Stimulated activated naive B cell treated with anti-CD40 and anti-IgM and Interleukin-4, amounts not matched to agents 10 μg/mL and 1 μg/mL and 100 μg/mL, for 72 hours (primary cell): Measurements from ENCODE around the gene CSTPP1.
"Not testable (repeated sequence)": the region's sequence is repeated elsewhere in the genome, so short reads cannot be mapped to it uniquely, and the experiment has no call there.

Experiments used
- ATAC-seq, 2 donors: fragments of 150-1000 bp; cut with Tn5 transposase; replicated peaks; 2 replicates each; pipeline ENCODE4 v1.10.0; 2021; ENCODE audit warnings: moderate library complexity in 1 of 2
- DNase-seq: peaks from one replicate; pipeline ENCODE4 v3.0.0; 2021
- H3K27ac Mint-ChIP-seq: one replicate; pipeline ENCODE4 v1.8.0; 2022; ENCODE audit warnings: mild to moderate bottlenecking, mixed read lengths
- H3K27me3 Mint-ChIP-seq, 2 donors: one replicate each; pipeline ENCODE4 v1.8.0; 2022; ENCODE audit warnings: mixed read lengths in 2 of 2
- H3K36me3 Mint-ChIP-seq, 2 donors: one replicate each; pipeline ENCODE4 v1.8.0; 2022; ENCODE audit warnings: mixed read lengths in 2 of 2, mild to moderate bottlenecking in 1 of 2
- H3K4me1 Mint-ChIP-seq, 2 donors: one replicate each; pipeline ENCODE4 v1.8.0; 2022; ENCODE audit warnings: mixed read lengths in 2 of 2, mild to moderate bottlenecking in 1 of 2
- H3K4me3 Mint-ChIP-seq, 2 donors: one replicate each; pipeline ENCODE4 v1.8.0; 2022; ENCODE audit warnings: mild to moderate bottlenecking in 2 of 2, mixed read lengths in 2 of 2, moderate library complexity in 1 of 2
- H3K9me3 Mint-ChIP-seq, 2 donors: one replicate each; pipeline ENCODE4 v1.8.0; 2022; ENCODE audit warnings: mixed read lengths in 2 of 2, mild to moderate bottlenecking in 1 of 2

The CSTPP1 gene

DNA sequence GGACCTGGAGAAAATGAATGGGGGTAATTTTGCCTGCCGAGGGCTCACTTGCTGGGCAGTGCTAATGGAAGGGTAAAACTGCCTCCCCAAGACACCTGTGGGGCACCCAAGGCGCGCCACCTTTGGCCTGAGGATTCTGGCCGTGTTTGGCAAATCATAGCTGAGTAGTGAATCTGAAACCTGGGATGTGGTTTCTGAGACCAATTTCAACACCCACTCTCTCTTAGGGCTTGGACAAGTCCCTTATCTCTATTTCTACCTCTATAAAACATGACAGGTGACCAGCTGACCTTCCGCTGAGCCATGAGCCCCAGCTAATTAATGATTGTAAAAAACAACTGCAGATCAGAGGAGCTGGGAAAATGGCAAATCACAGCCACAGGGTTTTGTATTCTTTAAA, 251.2 kb downstream of the CSTPP1 start:
- Mint-ChIP-seq H3K4me1 (peaks cover 9 to 30% of the 10 kb centered on the region in 2 donors), H3K27me3 (peaks cover 11 to 29% of the 10 kb centered on the region in 2 donors), H3K9me3 (no peaks in the 10 kb centered on the region), H3K36me3 (peaks cover 4% of the 10 kb centered on the region in 2 donors), H3K27ac (no peak overlapping the region), H3K4me3 (peak overlapping the region in 1 of 2 donors; percentile 89)
- no peak for DNase-seq
- peak in 1 of 2 donors; percentile 14 for ATAC-seq

DNA sequence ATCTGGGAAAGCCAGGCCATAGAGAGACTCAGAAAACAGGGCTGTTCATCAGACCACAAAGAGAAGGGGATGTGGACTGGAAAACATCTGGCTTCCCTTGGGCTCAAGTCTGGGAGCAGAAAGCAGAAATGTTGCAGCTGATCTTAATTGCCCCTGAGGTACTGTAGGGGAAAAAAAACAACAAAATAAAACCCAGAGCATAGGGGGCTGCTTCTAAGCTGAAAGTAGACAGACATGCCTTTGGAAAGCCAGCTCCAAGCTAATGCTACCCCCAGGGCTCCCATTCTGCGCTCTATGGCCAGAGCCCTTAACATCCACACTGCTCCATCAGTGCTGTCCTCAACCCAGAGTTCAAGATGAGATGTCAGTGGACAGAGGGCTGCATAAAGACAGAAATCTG, 251.7 kb downstream of the CSTPP1 start:
- Mint-ChIP-seq H3K4me3 (no peak overlapping the region), H3K9me3 (no peaks in the 10 kb centered on the region), H3K27ac (no peak overlapping the region), H3K27me3 (peaks cover 10 to 28% of the 10 kb centered on the region in 2 donors), H3K4me1 (peaks cover 9 to 30% of the 10 kb centered on the region in 2 donors), H3K36me3 (peaks cover 4% of the 10 kb centered on the region in 2 donors)
- DNase-seq, result no peak
- no peak for ATAC-seq

DNA sequence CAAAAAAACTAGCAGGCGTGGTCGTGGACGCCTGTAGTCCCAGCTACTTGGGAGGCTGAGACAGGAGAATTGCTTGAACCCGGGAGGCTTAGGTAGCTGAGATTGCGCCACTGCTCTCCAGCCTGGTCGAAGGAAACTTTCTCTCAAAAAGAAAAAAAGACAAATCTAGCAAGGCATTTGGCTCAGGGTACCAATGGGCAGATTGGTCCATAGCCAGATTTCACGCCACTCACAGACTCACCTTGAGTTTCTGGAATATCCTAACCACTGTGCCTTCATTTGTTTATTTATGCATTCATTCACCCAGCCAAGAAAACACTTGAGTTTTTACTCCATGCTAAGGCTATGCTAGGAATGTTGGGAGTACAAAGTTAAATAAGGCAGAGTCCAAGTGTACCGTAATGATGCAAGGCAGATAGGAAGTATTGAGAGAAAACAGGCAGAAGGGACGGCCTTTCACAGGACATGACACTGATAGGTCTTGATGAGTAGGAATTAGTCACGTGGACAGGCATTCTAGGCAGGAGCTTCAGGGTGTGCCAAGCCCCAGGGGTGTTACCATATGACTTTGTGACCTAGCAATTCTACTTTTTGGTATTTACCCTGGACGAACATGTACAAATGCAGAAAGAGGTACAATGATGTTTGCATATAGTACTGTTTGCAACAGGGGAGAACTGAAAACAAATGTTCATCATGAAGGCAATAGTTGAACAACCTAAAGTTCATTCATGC, 252.7 kb downstream of the CSTPP1 start:
- peaks cover 3 to 18% of the 10 kb centered on the region in 2 donors for H3K27me3 Mint-ChIP-seq
- H3K36me3 Mint-ChIP-seq, result peaks cover 0 to under 1% of the 10 kb centered on the region in 2 donors
- DNase-seq (no peak), ATAC-seq (no peak)
- no peak overlapping the region for H3K27ac Mint-ChIP-seq
- H3K4me3 Mint-ChIP-seq, result no peak overlapping the region
- peaks cover 8 to 26% of the 10 kb centered on the region in 2 donors for H3K4me1 Mint-ChIP-seq
- no peaks in the 10 kb centered on the region for H3K9me3 Mint-ChIP-seq

GRCh38 chr11:47191137-47191536, 254.6 kb downstream of the CSTPP1 start:
- not testable (repeated sequence) for ATAC-seq, H3K4me3 Mint-ChIP-seq, DNase-seq, H3K27me3 Mint-ChIP-seq, H3K9me3 Mint-ChIP-seq, H3K27ac Mint-ChIP-seq, H3K36me3 Mint-ChIP-seq
- peaks cover 7 to 18% of the 10 kb centered on the region in 2 donors for H3K4me1 Mint-ChIP-seq

DNA sequence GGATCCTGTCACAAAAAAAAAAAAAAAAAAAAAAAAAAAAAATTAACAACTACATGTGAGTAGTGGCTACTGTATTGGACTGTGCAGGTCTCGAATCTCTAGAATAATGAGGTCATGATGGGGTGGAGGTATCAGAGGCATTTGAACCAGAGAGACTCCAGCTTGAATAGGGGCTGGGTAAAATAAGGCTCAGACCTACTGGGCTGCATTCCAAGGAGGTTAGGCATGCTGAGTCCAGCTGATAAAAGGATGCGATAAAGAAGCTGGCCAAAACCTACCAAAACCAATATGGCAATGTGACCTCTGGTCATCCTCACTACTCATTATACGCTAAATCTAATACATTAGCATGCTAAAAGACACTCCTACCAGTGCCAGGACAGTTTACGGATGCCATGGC, 255.6 kb downstream of the CSTPP1 start:
- peaks cover 0 to 2% of the 10 kb centered on the region in 2 donors for H3K36me3 Mint-ChIP-seq
- H3K9me3 Mint-ChIP-seq, result no peaks in the 10 kb centered on the region
- H3K27me3 Mint-ChIP-seq, result peaks cover 4% of the 10 kb centered on the region in 2 donors
- peaks cover 4 to 10% of the 10 kb centered on the region in 2 donors for H3K4me1 Mint-ChIP-seq
- no peak overlapping the region for H3K4me3 Mint-ChIP-seq
- DNase-seq (no peak), ATAC-seq (no peak)
- no peak overlapping the region for H3K27ac Mint-ChIP-seq

GRCh38 chr11:47198161-47198560, 261.6 kb downstream of the CSTPP1 start:
- H3K27me3 Mint-ChIP-seq, H3K36me3 Mint-ChIP-seq, H3K4me1 Mint-ChIP-seq, H3K4me3 Mint-ChIP-seq, H3K27ac Mint-ChIP-seq, DNase-seq, ATAC-seq, H3K9me3 Mint-ChIP-seq: not testable (repeated sequence)

DNA sequence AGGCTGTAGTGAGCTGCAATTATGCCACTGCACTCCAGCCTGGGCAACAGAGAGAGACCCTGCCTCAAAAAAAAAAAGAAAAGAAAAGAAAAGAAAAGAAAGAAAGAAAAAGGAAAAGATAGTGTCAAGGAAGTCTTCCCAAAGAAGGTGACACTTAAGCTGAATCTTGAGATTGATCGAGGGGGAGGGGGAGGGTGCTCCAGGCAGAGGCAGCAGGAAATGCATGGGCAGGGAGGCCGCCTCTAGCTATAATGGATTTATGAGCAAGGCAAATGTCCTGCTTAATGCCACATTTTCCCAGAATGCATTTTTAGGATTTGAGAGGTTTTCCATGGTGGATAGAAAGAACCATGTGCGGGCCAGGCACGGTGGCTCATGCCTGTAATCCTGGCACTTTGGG, 264.5 kb downstream of the CSTPP1 start:
- no peak overlapping the region for H3K27ac Mint-ChIP-seq
- no peak for DNase-seq
- ATAC-seq, result no peak
- no peaks in the 10 kb centered on the region for H3K9me3 Mint-ChIP-seq
- no peak overlapping the region for H3K4me3 Mint-ChIP-seq
- H3K4me1 Mint-ChIP-seq, result no peaks in the 10 kb centered on the region
- peaks cover 0 to 5% of the 10 kb centered on the region in 2 donors for H3K27me3 Mint-ChIP-seq
- H3K36me3 Mint-ChIP-seq, result no peaks in the 10 kb centered on the region

DNA sequence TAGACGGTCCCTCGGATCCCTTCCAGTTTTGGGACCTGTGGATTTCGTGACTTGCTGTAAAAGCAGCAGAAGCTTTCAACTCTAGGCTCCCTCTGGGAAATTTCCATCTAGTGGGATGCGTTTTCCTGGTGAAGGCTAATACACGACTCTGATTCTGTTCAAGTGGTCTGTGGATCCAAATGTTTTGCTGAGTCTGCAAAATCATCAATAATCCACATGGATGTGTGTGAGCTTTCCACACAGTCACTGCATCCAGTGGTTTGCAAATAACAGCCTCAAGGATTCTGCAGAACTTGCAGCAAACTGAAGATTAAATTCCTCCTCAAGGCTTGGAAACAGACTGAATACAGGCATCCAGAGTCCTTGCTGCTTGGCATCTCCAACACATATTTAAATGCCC, 266.0 kb downstream of the CSTPP1 start:
- no peak overlapping the region for H3K27ac Mint-ChIP-seq

GRCh38 chr11:47204637-47204989, 268.1 kb downstream of the CSTPP1 start:
- Mint-ChIP-seq H3K4me1 (no peaks in the 10 kb centered on the region), H3K27ac (no peak overlapping the region), H3K27me3 (no peaks in the 10 kb centered on the region), H3K4me3 (no peak overlapping the region), H3K9me3 (no peaks in the 10 kb centered on the region), H3K36me3 (no peaks in the 10 kb centered on the region)
- ATAC-seq, result no peak
- no peak for DNase-seq

More for the DNA sequence above, 266.0 kb downstream of the CSTPP1 start:
- DNase-seq, result no peak
- no peak for ATAC-seq
- H3K9me3 Mint-ChIP-seq, result no peaks in the 10 kb centered on the region
- peaks cover 0 to 5% of the 10 kb centered on the region in 2 donors for H3K27me3 Mint-ChIP-seq
- H3K4me1 Mint-ChIP-seq, result no peaks in the 10 kb centered on the region
- no peak overlapping the region for H3K4me3 Mint-ChIP-seq
- no peaks in the 10 kb centered on the region for H3K36me3 Mint-ChIP-seq

DNA sequence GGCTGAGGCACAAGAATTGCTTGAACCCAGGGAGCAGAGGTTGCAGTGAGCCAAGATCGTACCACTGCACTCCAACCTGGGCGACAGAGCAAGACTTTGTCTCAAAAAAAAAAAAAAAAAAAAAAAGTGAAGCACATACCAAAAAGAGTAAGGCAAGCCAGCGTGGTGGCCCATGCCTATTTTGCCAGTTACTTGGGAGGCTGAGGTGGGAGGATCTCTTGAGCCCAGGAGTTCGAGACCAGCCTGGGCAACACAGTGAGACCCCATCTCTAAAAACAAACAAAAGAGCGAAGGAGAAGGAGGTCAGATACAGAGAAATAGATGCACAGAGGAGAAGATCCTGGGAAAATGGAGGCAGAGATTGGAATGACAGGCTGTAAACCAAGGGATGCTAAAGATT, 270.0 kb downstream of the CSTPP1 start:
- H3K4me1 Mint-ChIP-seq, H3K4me3 Mint-ChIP-seq, DNase-seq, H3K36me3 Mint-ChIP-seq, ATAC-seq, H3K9me3 Mint-ChIP-seq, H3K27me3 Mint-ChIP-seq, H3K27ac Mint-ChIP-seq: not testable (repeated sequence)

DNA sequence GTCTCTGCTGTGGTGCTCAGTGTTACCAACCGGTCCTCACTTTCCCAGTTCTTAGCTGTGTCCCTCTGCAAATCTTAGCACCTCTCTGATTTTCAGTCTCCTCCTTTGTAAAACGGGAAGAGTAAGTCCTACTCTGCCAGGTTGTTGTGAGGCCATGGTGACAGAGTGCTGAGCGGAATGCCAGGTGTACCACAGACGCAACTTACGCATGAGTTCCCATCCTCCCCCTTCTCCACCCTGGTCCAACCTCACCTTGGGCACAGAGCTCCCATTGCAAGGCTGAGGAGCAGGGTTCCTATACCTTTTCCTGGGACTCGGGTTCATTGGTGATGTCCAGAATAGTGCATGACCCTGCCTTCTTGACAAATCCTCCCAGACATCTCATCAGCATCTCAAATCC, 270.9 kb downstream of the CSTPP1 start:
- ATAC-seq (no peak), DNase-seq (no peak)
- Mint-ChIP-seq H3K4me1 (no peaks in the 10 kb centered on the region), H3K27ac (no peak overlapping the region), H3K27me3 (no peaks in the 10 kb centered on the region), H3K36me3 (no peaks in the 10 kb centered on the region), H3K9me3 (no peaks in the 10 kb centered on the region), H3K4me3 (no peak overlapping the region)

DNA sequence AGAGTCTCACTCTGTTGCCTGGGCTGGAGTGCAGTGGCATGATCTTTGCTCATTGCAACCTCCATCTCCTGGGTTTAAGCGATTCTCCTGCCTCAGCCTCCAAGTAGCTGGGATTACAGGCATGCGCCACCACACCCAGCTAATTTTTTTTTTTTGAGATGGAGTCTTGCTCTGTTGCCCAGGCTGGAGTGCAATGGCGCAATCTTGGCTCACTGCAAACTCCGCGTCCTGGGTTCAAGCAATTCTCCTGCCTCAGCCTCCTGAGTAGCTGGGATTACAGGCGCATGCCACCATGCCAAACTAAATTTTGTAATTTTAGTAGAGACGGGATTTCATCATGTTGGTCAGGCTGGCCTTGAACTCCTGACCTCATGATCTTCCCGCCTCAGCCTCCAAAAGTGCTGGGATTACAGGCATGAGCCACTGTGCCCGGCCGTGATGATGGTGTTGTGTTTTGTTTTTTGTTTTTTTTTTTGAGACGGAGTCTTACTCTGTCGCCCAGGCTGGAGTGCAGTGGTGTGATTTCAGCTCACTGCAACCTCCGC, 271.5 kb downstream of the CSTPP1 start:
- H3K9me3 Mint-ChIP-seq, H3K36me3 Mint-ChIP-seq, H3K27ac Mint-ChIP-seq, H3K4me3 Mint-ChIP-seq, H3K27me3 Mint-ChIP-seq, H3K4me1 Mint-ChIP-seq, ATAC-seq, DNase-seq: not testable (repeated sequence)

- Mint-ChIP-seq H3K36me3 (no peaks in the 10 kb centered on the region), H3K4me1 (peaks cover 2 to 3% of the 10 kb centered on the region in 2 donors), H3K27me3 (no peaks in the 10 kb centered on the region), H3K4me3 (no peak overlapping the region), H3K9me3 (no peaks in the 10 kb centered on the region), H3K27ac (no peak overlapping the region)
- no peak for ATAC-seq
- no peak for DNase-seq
Measured at GRCh38 chr11:47208628-47209027, 272.1 kb downstream of the CSTPP1 start.
